Stimulated activated effector memory CD8-positive, alpha-beta T cell treated with anti-CD3 and anti-CD28 coated beads, Interleukin-12 subunit alpha, Interleukin-12 subunit beta, amount 100 ng/mL, for 72 hours (primary cell): ENCODE measurements around the gene PAQR3.
"Not testable (repeated sequence)": the region's sequence is repeated elsewhere in the genome, so short reads cannot be mapped to it uniquely, and the experiment has no call there.

ENCODE experiments used
- ATAC-seq: fragments of 150-1000 bp; cut with Tn5 transposase; 2 replicates; pipeline ENCODE4 v1.10.0; 2021
- DNase-seq, 2 donors: peaks; one replicate each; pipeline ENCODE4 v3.0.0; 2021 to 2022; ENCODE audit warnings: low spot score in 2 of 2
- H3K27ac Mint-ChIP-seq: one replicate; pipeline ENCODE4 v1.8.0; 2022; ENCODE audit warnings: mild to moderate bottlenecking, mixed read lengths
- H3K36me3 Mint-ChIP-seq: one replicate; pipeline ENCODE4 v1.8.0; 2022; ENCODE audit warnings: mild to moderate bottlenecking, mixed read lengths
- H3K4me1 Mint-ChIP-seq: one replicate; pipeline ENCODE4 v1.8.0; 2022; ENCODE audit warnings: mixed read lengths
- H3K4me3 Mint-ChIP-seq: one replicate; pipeline ENCODE4 v1.8.0; 2022; ENCODE audit warnings: mild to moderate bottlenecking, mixed read lengths
- H3K9me3 Mint-ChIP-seq: one replicate; pipeline ENCODE4 v1.8.0; 2022; ENCODE audit warnings: mixed read lengths

Gene PAQR3

DNA sequence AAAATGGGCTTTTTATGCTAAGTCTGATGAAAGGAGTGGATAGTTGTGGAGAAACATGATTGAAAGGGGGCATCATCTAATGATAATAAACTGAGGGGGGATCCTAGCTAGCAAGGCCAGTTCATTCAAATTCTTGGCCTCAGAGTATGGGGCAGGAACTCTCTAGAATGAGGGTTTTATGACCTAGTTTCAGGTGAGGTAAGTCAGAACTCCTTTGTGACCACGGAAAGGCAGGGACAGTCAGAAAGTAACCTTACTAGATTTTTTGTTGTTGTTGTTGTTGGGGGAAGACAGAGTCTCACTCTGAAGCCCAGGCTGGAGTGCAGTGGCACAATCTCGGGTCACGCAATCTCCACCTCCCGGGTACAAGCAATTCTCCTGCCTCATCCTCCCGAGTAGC lies 1.5 kb upstream of the PAQR3 start:
- H3K27ac Mint-ChIP-seq, result no peak overlapping the region
- no peaks in the 10 kb centered on the region for H3K9me3 Mint-ChIP-seq
- no peaks in the 10 kb centered on the region for H3K36me3 Mint-ChIP-seq
- no peak overlapping the region for H3K4me3 Mint-ChIP-seq
- DNase-seq (no peak), ATAC-seq (peak; percentile 65)
- peaks cover 45% of the 10 kb centered on the region for H3K4me1 Mint-ChIP-seq

DNA sequence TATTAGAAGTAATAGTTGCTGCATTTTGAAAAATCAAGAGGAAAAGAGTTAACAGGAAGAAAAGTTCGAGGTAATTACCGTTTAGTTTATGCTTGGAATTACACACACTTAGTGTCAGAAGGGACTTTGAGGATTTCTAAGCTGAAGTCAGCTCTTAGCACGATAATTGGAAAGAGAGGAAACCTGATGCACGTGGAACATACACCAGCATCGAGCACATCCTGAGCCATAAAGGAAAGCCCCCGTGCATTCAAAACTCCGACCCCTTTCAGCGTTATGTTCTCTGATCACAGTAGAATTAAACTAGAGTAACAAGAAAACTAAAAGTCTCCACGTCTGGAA lies 400 bp upstream of the PAQR3 start:
- Mint-ChIP-seq H3K27ac (no peak overlapping the region), H3K4me1 (peaks cover 40% of the 10 kb centered on the region), H3K36me3 (no peaks in the 10 kb centered on the region), H3K9me3 (no peaks in the 10 kb centered on the region), H3K4me3 (peak overlapping the region; percentile 98)
- no peak for DNase-seq
- no peak for ATAC-seq

DNA sequence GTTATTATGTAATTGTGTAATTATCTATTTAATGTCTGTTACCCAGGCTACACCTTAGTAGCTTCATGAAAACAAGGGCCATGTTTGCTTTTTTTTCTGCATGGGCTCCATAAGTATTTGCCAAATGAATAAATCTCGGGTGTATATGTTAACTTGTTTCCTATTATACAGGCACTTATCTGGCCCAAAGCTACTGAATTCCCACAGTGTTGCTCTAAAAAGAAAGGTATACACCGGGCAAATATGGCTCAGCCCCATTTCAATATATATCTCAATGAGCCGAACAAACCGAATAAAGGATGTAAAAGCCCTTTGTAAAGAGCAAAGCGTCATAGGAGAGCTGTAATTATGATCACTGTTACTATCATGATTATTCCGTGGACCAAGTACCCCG lies 767 bp downstream of the PAQR3 start:
- ATAC-seq, result no peak

DNA sequence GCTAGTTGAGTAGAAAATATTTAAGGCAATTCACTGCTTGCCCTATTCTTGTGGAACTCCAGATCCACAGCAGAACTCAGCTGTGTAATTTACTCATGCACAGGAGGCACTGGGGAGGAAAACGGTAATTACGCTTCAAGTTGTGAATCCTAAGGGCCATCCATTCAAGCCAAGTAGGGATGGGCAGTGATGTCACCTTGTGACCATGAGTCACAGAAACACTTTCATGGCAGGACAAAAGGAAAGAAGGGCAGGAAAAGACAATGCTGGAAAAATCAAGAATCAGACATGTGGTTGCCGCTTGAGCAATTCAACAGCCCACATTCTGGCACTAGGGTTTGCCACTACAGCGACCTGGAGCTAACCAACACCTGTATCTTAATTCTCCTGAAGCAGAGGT lies 1.4 kb downstream of the PAQR3 start:
- ATAC-seq (no peak), DNase-seq (no peak)
- H3K27ac Mint-ChIP-seq, result no peak overlapping the region

More for the DNA sequence above, 767 bp downstream of the PAQR3 start:
- peak overlapping the region; percentile 92 for H3K27ac Mint-ChIP-seq
- H3K36me3 Mint-ChIP-seq, result peaks cover 10% of the 10 kb centered on the region
- peaks cover 32% of the 10 kb centered on the region for H3K4me1 Mint-ChIP-seq
- peak overlapping the region; percentile 98 for H3K4me3 Mint-ChIP-seq
- DNase-seq, result no peak
- H3K9me3 Mint-ChIP-seq, result no peaks in the 10 kb centered on the region

DNA sequence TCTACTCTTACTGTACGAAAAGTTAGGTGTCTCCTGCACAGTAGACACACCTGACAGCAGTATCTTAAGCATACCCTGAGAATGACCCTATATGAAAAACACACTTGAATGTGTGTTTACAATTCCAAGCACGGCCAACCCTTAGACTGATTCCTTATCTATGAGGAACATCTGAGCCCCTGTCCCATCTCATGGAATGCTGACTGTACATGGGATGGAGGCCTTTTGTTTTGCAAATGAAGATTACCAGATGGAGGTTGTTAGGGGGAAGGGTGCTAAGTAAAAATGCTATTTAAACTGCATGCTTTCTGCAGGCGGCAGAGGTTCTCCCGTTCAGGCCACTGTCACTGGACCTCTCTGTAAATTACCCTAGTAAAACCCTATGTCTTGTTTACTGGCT lies 2.2 kb downstream of the PAQR3 start:
- no peak overlapping the region for H3K27ac Mint-ChIP-seq
- H3K36me3 Mint-ChIP-seq, result peaks cover 12% of the 10 kb centered on the region
- ATAC-seq, result no peak
- H3K9me3 Mint-ChIP-seq, result no peaks in the 10 kb centered on the region
- peaks cover 32% of the 10 kb centered on the region for H3K4me1 Mint-ChIP-seq
- H3K4me3 Mint-ChIP-seq, result no peak overlapping the region
- no peak for DNase-seq

More for the DNA sequence above, 1.4 kb downstream of the PAQR3 start:
- Mint-ChIP-seq H3K9me3 (no peaks in the 10 kb centered on the region), H3K36me3 (peaks cover 12% of the 10 kb centered on the region), H3K4me3 (peak overlapping the region; percentile 98), H3K4me1 (peaks cover 32% of the 10 kb centered on the region)

DNA sequence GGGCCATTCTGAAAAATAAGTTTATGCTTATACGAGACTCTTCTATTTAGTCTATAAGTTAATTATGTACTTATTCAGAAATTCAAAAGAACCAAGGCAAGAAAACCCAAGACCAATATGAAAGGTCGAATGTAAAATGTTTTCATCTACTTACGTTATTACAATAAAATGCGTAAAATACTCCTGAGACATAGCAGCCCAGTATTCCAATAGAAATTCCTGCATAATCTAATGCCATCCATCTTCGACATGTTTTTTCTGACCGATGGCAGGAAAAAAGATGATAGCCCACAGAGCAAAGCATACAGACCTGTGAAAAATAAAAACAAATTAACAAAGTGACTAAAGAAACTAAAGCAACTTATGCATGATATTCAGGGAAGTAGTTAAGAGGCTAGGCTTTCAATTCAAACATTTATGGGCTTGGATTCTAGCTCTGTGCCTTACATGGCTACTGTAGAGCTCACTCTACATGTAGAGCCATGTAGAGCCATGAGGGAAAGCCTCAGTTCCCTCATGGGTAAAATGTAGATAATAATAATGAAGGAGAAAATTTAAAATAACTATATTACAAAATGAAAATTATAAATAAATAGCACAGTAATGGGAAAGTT lies 9.1 kb downstream of the PAQR3 start:
- H3K4me1 Mint-ChIP-seq, result peaks cover under 1% of the 10 kb centered on the region
- ATAC-seq (no peak), DNase-seq (no peak)
- H3K27ac Mint-ChIP-seq, result no peak overlapping the region
- H3K9me3 Mint-ChIP-seq, result no peaks in the 10 kb centered on the region
- H3K36me3 Mint-ChIP-seq, result peaks cover 73% of the 10 kb centered on the region
- no peak overlapping the region for H3K4me3 Mint-ChIP-seq

DNA sequence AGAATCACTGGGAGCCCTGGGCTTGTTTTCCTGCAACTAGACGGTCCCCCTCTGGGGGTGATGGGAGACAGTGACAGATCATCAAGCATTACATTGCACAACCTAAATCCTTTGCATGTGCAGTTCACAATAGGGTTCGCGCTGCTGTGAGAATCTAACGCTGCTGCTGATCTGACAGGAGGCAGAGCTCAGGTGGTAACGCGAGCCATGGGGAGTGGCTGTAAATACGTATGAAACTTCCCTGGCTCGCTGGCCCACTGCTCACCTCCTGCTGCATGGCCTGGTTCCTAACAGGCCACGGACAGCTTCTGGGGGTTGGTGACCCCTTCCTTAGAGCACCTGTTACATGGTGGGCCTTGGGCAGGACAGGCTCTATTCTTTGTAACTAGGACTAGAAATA lies 10.4 kb downstream of the PAQR3 start:
- H3K9me3 Mint-ChIP-seq, result no peaks in the 10 kb centered on the region
- H3K4me1 Mint-ChIP-seq, result no peaks in the 10 kb centered on the region
- no peak for DNase-seq
- H3K36me3 Mint-ChIP-seq, result peaks cover 72% of the 10 kb centered on the region
- H3K4me3 Mint-ChIP-seq, result no peak overlapping the region
- H3K27ac Mint-ChIP-seq, result no peak overlapping the region
- ATAC-seq, result no peak

DNA sequence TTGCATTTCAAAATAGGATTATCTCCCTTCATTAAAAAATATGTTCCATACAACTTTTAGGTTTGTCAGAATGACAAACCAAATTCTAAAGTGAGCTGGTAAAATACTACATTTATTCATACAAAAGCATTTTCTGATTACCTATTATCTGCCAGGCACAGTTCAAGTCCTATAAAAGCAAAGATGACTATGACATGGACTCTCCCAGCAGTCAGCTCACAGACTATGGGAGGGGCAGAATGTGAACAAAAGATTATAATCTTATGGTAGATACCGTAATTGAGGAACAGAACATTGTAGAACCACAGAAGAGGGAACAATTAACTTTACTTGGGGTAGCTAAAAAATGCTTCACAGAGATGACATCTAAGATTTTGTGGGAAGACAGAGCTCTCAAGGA lies 12.4 kb downstream of the PAQR3 start:
- DNase-seq (no peak), ATAC-seq (no peak)
- H3K4me1 Mint-ChIP-seq, result no peaks in the 10 kb centered on the region

DNA sequence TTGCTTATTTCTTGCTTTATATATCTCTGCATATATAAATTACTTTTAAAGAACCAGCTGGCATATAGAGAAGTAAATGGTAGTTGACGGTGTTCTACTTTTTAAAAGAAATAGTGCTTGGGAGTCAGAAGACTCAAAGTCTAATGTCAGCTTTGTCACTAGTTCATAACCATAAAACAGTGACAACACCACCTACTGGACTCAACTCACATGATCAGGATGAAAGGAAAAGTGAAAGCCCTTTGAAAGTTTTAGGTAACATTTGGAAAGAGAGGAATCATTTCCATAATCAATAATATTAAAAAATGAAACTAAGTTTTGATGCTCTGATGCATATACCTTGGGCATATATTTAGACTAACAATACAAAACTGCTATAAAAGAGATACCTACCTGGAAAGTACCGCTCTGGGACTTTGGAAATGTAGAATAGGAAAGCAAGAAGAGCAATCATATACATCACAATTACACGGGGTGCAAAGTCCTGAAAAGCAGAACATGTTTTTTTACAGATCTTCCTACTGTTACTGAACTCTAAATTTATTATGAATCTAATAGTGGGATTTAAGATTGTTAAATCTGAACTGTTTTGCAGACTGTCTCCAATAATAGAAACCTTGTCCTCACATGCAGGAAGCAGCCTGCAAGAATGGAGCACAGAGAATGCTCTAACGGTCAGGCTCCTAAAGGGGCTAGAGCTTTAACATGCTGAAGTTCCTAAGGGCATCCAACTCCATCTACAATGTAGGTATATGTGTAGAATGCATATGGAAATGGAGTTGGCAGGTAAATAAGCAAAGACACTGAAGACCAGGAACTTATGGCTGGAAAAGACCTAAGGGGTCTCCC lies 15.6 kb downstream of the PAQR3 start:
- Mint-ChIP-seq H3K4me3 (no peak overlapping the region), H3K36me3 (peaks cover 64% of the 10 kb centered on the region), H3K27ac (no peak overlapping the region)

More for the DNA sequence above, 12.4 kb downstream of the PAQR3 start:
- Mint-ChIP-seq H3K4me3 (no peak overlapping the region), H3K27ac (no peak overlapping the region), H3K36me3 (peaks cover 83% of the 10 kb centered on the region), H3K9me3 (no peaks in the 10 kb centered on the region)

DNA sequence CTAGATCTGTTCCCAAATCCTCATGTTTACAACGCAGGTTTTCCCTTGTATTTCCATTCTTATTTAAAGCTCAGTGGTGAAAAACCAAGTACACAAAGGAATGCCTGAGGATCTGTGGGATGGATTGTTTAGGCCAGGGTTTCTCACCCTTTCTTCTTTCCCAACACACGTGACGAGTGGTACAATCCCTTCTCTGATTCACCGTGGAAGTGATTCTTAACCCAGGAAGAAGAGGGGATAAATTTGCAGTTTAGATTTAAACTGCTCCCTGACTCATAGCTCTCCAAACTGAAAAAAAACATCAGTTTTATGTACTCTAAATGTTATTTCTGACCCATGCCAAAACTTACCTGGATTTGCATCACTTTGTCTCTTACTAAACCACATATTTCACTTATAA lies 17.0 kb downstream of the PAQR3 start:
- Mint-ChIP-seq H3K27ac (no peak overlapping the region), H3K4me1 (no peaks in the 10 kb centered on the region), H3K9me3 (no peaks in the 10 kb centered on the region), H3K4me3 (no peak overlapping the region), H3K36me3 (peaks cover 51% of the 10 kb centered on the region)
- ATAC-seq, result no peak
- DNase-seq, result no peak

More for the DNA sequence above, 15.6 kb downstream of the PAQR3 start:
- no peak for ATAC-seq
- H3K4me1 Mint-ChIP-seq, result no peaks in the 10 kb centered on the region
- H3K9me3 Mint-ChIP-seq, result no peaks in the 10 kb centered on the region
- DNase-seq, result no peak

DNA sequence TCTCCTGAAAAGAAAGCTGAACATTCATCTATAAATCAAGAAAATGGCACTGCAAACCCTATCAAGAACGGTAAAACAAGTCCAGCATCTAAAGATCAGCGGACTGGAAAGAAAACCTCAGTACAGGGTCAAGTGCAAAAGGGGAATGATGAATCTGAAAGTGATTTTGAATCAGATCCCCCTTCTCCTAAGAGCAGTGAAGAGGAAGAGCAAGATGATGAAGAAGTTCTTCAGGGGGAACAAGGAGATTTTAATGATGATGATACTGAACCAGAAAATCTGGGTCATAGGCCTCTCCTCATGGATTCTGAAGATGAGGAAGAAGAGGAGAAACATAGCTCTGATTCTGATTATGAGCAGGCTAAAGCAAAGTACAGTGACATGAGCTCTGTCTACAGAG lies 28.6 kb downstream of the PAQR3 start:
- DNase-seq, result no peak
- ATAC-seq, result no peak
- Mint-ChIP-seq H3K36me3 (peaks cover 7% of the 10 kb centered on the region), H3K9me3 (no peaks in the 10 kb centered on the region), H3K4me3 (no peak overlapping the region), H3K4me1 (no peaks in the 10 kb centered on the region), H3K27ac (no peak overlapping the region)

DNA sequence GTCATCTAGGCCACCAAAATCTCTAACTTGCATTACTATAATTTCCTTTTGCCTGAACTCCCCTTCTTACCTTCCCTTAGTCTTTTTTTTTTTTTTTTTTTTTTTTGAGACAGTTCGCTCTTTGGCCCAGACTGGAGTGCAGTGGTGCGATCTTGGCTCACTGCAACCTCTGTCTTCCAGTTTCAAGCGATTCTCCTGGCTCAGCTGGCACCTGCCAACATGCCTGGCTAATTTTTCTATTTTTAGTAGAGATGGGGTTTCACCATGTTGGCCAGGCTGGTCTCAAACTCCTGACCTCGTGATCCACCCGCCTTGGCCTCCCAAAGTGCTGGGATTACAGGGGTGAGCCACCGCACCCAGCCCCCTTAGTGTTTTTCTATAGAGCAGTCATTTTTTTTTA lies 30.3 kb downstream of the PAQR3 start:
- not testable (repeated sequence) for H3K4me1 Mint-ChIP-seq, H3K27ac Mint-ChIP-seq, H3K36me3 Mint-ChIP-seq, H3K9me3 Mint-ChIP-seq, ATAC-seq, H3K4me3 Mint-ChIP-seq, DNase-seq

DNA sequence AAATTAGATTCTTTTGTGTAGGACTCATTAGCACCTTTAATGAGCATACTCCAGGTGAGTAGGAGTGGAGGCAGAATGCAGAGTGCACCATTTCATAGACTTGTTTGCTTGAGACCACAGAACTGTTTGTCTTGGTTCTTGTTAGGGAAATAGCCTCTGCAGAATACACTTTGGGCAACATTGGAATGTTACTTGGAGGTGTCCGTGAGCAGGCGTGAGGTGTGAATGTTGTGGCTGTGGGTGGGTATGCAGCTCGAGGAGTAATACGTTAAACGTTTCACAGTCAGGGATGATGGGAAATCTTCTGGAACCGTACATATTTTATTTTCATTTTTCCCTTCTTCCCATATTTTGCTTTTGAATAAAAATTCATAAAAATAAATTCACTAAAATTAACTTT lies 31.6 kb downstream of the PAQR3 start:
- Mint-ChIP-seq H3K27ac (no peak overlapping the region), H3K9me3 (no peaks in the 10 kb centered on the region), H3K36me3 (no peaks in the 10 kb centered on the region), H3K4me1 (no peaks in the 10 kb centered on the region), H3K4me3 (no peak overlapping the region)
- no peak for ATAC-seq
- DNase-seq, result no peak

DNA sequence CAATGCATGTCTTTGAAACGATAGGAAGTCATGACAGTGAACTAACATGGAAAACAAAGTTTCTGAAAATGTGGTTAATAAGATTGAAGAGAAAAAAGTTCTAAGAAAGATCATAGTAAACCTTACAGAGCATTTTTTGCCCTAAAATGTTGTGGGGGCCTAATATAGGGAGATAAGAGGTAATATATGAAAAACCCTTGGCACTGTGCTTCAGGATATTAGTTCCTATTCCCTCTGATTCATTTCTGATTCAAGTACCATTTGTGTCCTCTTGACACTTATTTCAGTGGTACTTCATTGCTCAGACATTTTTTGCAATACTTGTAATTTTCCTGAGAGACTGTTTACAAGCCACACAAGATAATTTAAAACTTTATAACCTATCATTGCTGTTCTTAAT lies 35.1 kb downstream of the PAQR3 start:
- no peaks in the 10 kb centered on the region for H3K36me3 Mint-ChIP-seq
- H3K4me3 Mint-ChIP-seq, result no peak overlapping the region
- no peaks in the 10 kb centered on the region for H3K9me3 Mint-ChIP-seq
- no peaks in the 10 kb centered on the region for H3K4me1 Mint-ChIP-seq
- no peak for DNase-seq
- H3K27ac Mint-ChIP-seq, result no peak overlapping the region
- ATAC-seq, result no peak

DNA sequence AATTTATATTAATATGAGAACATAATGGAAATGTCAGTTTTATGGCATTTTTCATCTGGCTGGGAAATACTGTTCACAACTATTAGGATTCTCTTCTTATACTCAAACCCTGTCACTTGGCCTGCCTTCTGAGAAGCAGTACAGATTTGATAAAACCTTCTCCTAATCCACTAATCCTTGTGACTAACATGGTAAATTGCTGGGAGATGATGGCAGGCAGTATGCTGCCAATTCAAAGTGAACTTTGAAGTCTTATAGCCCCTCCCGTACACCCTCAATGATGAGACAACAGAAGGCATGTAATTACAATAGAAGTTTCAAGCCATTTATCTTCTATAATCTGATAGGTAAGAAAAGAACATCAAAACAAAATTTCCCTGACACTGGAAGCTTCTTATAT lies 36.9 kb downstream of the PAQR3 start:
- Mint-ChIP-seq H3K4me1 (no peaks in the 10 kb centered on the region), H3K27ac (no peak overlapping the region), H3K4me3 (no peak overlapping the region), H3K36me3 (no peaks in the 10 kb centered on the region), H3K9me3 (no peaks in the 10 kb centered on the region)
- ATAC-seq (no peak), DNase-seq (no peak)

DNA sequence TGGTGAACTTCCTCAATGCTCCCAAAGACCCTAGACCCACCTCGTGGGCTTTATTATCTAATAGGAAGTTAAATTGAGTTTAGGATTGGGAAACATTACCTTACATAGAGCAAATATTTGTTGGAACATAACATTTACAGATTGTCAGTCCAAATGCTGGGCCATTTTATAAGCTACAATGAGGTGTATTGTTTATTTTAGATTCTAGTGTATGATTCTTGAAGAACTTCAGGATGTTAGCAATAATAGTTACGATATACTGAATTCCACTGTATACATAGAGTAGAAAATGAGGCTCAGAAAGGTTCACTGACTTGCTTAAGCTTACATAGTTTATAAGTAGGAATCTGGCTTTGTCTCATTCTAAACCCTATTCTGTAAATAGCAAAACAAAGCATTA lies 37.4 kb downstream of the PAQR3 start:
- ATAC-seq (no peak), DNase-seq (no peak)
- Mint-ChIP-seq H3K36me3 (no peaks in the 10 kb centered on the region), H3K4me3 (no peak overlapping the region), H3K27ac (no peak overlapping the region), H3K9me3 (no peaks in the 10 kb centered on the region), H3K4me1 (no peaks in the 10 kb centered on the region)
